Activated naive CD8-positive, alpha-beta T cell treated with anti-CD3 and anti-CD28 coated beads, Interleukin-2, amount 10 ng/mL, durations not matched to agents 7 days and 5 days (primary cell): Measurements from ENCODE around the gene OSCP1. TPM values are rescaled to one million over a fixed set of nuclear protein-coding genes. Genes with fewer than 3 reads are reported as not detected.

Experiments
- ATAC-seq: fragments of 150-1000 bp; cut with Tn5 transposase; one replicate; pipeline ENCODE4 v1.10.0; 2021; ENCODE audit warnings: low read depth, moderate library complexity
- POLR2A ChIA-PET: fragments of 350-600 bp; sonication (Branson Sonifier 250); formaldehyde crosslinking; loops from one replicate; lab custom pipeline; 2021; ENCODE audit warnings: antibody characterized with exemption; lab: Charles Lee
- DNase-seq: peaks from one replicate; pipeline ENCODE4 v3.0.0; 2021
- H3K27ac Mint-ChIP-seq: one replicate; pipeline ENCODE4 v1.8.0; 2022; ENCODE audit warnings: mild to moderate bottlenecking, mixed read lengths
- H3K27me3 Mint-ChIP-seq: one replicate; pipeline ENCODE4 v1.8.0; 2022; ENCODE audit warnings: mild to moderate bottlenecking, moderate library complexity, mixed read lengths
- H3K36me3 Mint-ChIP-seq: one replicate; pipeline ENCODE4 v1.8.0; 2021; ENCODE audit warnings: mild to moderate bottlenecking, mixed read lengths
- H3K4me1 Mint-ChIP-seq: one replicate; pipeline ENCODE4 v1.8.0; 2021; ENCODE audit warnings: mixed read lengths
- H3K4me3 Mint-ChIP-seq: one replicate; pipeline ENCODE4 v1.8.0; 2022; ENCODE audit warnings: mild to moderate bottlenecking, moderate library complexity, mixed read lengths
- H3K9me3 Mint-ChIP-seq: one replicate; pipeline ENCODE4 v1.8.0; 2021; ENCODE audit warnings: mixed read lengths
- total RNA-seq, 2 experiments: library from RNA; stranded (reverse); gene quantifications; one replicate each; pipeline ENCODE4 v1.2.3, GENCODE V29; 2021

OSCP1 gene
- total RNA-seq, 2 experiments from 2014 or later, result 1.1 to 1.8 TPM

GRCh38 chr1:36377791-36378492, 72.3 kb downstream of the OSCP1 start:
- ATAC-seq, result no peak
- Mint-ChIP-seq H3K4me3 (peak overlapping the region; percentile 51), H3K4me1 (peaks cover 49% of the 10 kb centered on the region)

DNA sequence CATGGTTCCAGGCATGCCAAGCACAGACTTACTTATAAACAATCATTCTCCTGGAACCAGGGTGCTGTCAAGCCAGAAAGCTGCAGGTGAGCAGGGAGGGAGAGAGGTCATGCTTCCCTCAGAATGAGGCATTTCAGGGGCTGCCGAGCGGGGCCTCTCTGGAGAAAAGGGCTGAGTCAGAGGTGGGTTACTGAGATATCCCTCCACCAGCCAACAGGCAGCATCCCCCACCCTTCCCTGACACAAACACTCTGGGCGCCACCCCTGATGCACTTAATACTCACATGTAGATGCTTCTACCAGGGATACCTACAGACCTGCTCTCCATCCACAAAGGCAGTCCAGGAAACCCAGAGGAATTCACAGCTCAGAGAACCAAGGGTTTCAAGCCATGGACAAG, 77.6 kb downstream of the OSCP1 start:
- no peaks in the 10 kb centered on the region for H3K9me3 Mint-ChIP-seq
- no peak for ATAC-seq
- H3K27me3 Mint-ChIP-seq, result no peaks in the 10 kb centered on the region
- H3K36me3 Mint-ChIP-seq, result peaks cover 4% of the 10 kb centered on the region
- peak overlapping the region; percentile 97 for H3K27ac Mint-ChIP-seq
- peaks cover 51% of the 10 kb centered on the region for H3K4me1 Mint-ChIP-seq
- POLR2A ChIA-PET, result interaction anchor here (0.7 to 0.8 kb wide), 2 partner anchors 13 to 1142 kb away, joined by 3 to 4 read pairs; no protein-coding TSS in a partner anchor
- H3K4me3 Mint-ChIP-seq, result no peak overlapping the region
- no peak for DNase-seq

More at GRCh38 chr1:36377791-36378492, 72.3 kb downstream of the OSCP1 start:
- no peak for DNase-seq
- Mint-ChIP-seq H3K27ac (peak overlapping the region; percentile 79), H3K36me3 (peaks cover 9% of the 10 kb centered on the region), H3K27me3 (no peaks in the 10 kb centered on the region), H3K9me3 (no peaks in the 10 kb centered on the region)
- POLR2A ChIA-PET, result interaction anchor here (0.6 to 2.3 kb wide), 4 partner anchors 8 to 190 kb away, joined by 3 to 17 read pairs (median 5); partner anchors contain the start of gene STK40

GRCh38 chr1:36369061-36369861, 81.0 kb downstream of the OSCP1 start:
- Mint-ChIP-seq H3K9me3 (no peaks in the 10 kb centered on the region), H3K4me3 (no peak overlapping the region), H3K4me1 (peaks cover 56% of the 10 kb centered on the region), H3K27ac (peak overlapping the region; percentile 26), H3K36me3 (peaks cover 3% of the 10 kb centered on the region), H3K27me3 (no peaks in the 10 kb centered on the region)
- POLR2A ChIA-PET, result interaction anchor here (1.0 to 1.8 kb wide), 7 partner anchors 13 to 62 kb away, joined by 3 to 11 read pairs (median 4); no protein-coding TSS in a partner anchor
- ATAC-seq (peak; percentile 21), DNase-seq (peak; percentile 84)

Other genes starting within 250 kb of the OSCP1 start
- gene THRAP3, start 226.0 kb downstream of the OSCP1 start, total RNA-seq, result 100 to 1,000 TPM; 125 to 130 TPM
- 10 to 100 TPM; 24.9 to 26.5 TPM for gene SH3D21, start 144.1 kb downstream of the OSCP1 start, total RNA-seq
- 10 to 100 TPM; 11.6 to 14.1 TPM for gene EVA1B, start 126.8 kb downstream of the OSCP1 start, total RNA-seq
- 10 to 100 TPM; 59.5 to 64.7 TPM for gene STK40, start 64.5 kb downstream of the OSCP1 start, total RNA-seq
- 10 to 100 TPM; 44.1 to 45.1 TPM for gene LSM10, start 52.5 kb downstream of the OSCP1 start, total RNA-seq
- gene MRPS15, start 13.9 kb upstream of the OSCP1 start, total RNA-seq, result 10 to 100 TPM; 84.9 to 86.1 TPM
- under 1 TPM; 0.17 to 0.37 TPM for gene CSF3R, start 32.5 kb upstream of the OSCP1 start, total RNA-seq